ENCODE measurements around the gene OSBPL8.

OSBPL8 gene

GRCh38 chr12:76424941-76425340, 134.6 kb downstream of the OSBPL8 start:
- intact Hi-C loops (cut with micrococcal nuclease), result no loop called here
- H3K27me3 Mint-ChIP-seq, result no peaks in the 10 kb centered on the region
- peaks cover 14% of the 10 kb centered on the region for H3K9me3 Mint-ChIP-seq
- no peak overlapping the region for H3K27ac Mint-ChIP-seq
- peaks cover 9% of the 10 kb centered on the region for H3K4me1 Mint-ChIP-seq (ENCODE audit: low read depth)
- H3K36me3 Mint-ChIP-seq (ENCODE audit: low read depth), result peaks cover 11% of the 10 kb centered on the region
- H3K4me3 Mint-ChIP-seq, result no peak overlapping the region

DNA sequence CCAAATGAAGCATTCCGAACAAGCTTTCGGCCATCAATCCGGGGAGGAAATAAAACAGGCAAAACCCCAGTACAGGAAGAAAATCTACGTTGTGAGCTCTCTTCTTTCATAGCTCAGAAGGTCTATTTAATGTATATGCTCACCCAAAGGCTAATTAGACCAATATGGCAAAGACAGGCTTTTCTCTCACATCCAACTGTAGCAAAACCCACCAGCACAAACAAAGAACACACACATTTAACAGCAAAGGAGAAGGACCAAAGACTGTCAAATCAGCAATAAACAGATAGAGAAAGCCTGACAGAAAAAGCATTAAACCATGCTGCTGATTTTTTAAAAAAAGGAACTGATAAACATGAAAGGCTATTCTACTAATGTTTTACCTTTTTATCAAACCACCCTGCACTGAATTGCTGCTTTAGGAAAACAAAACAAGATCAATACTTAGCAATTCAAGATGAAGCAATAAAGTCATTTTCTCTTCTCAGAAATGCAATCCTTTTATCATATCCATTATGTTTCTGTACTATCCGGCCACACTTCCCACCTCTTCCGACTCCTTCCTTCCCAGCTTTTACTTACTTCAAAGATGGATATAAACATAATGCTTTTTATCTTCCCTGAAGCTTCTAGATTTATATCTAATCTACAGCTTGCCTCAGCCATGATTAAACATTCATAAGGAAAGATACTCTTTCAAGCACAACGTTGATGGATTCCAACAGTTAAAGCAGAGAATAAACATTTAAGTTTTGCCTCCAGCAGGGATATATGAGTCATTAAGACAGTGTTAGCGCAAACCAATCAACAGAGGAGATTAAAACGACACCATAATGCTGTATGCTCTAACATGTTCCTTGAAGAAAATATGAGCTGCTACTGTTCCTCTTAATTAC, 136.8 kb downstream of the OSBPL8 start:
- no peak overlapping the region for H3K27ac Mint-ChIP-seq
- intact Hi-C loops (cut with micrococcal nuclease), result no loop called here
- H3K9me3 Mint-ChIP-seq, result peaks cover 14% of the 10 kb centered on the region
- H3K27me3 Mint-ChIP-seq, result no peaks in the 10 kb centered on the region
- H3K4me3 Mint-ChIP-seq, result no peak overlapping the region
- peaks cover 9% of the 10 kb centered on the region for H3K4me1 Mint-ChIP-seq (ENCODE audit: low read depth)
- peaks cover 11% of the 10 kb centered on the region for H3K36me3 Mint-ChIP-seq (ENCODE audit: low read depth)

DNA sequence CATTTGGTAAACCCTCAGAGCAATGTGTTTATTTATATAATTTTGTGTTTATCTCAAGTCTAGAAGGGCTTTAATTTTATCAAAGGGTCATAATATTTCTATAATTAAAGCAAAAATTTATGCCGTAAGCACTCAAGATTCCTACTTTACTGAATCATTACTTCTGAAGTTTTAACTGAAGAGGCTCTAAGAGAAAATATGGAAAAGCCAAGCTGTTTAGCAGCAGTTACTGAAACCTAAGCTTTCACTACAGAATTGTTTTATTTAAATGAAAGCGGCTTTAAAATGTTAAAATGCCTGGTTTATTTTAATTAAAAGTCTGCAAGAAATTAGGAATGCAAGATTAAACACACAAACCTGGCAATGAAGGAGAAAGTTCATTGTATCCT, 137.4 kb downstream of the OSBPL8 start:
- intact Hi-C loops (cut with micrococcal nuclease), result no loop called here
- peaks cover 9% of the 10 kb centered on the region for H3K4me1 Mint-ChIP-seq (ENCODE audit: low read depth)
- no peak overlapping the region for H3K27ac Mint-ChIP-seq
- H3K36me3 Mint-ChIP-seq (ENCODE audit: low read depth), result peaks cover 11% of the 10 kb centered on the region
- H3K4me3 Mint-ChIP-seq, result no peak overlapping the region
- H3K27me3 Mint-ChIP-seq, result no peaks in the 10 kb centered on the region
- peaks cover 14% of the 10 kb centered on the region for H3K9me3 Mint-ChIP-seq

GRCh38 chr12:76421046-76421445, 138.5 kb downstream of the OSBPL8 start:
- peaks cover under 1% of the 10 kb centered on the region for H3K36me3 Mint-ChIP-seq (ENCODE audit: low read depth)
- intact Hi-C loops (cut with micrococcal nuclease), result no loop called here
- H3K9me3 Mint-ChIP-seq, result peaks cover 4% of the 10 kb centered on the region

DNA sequence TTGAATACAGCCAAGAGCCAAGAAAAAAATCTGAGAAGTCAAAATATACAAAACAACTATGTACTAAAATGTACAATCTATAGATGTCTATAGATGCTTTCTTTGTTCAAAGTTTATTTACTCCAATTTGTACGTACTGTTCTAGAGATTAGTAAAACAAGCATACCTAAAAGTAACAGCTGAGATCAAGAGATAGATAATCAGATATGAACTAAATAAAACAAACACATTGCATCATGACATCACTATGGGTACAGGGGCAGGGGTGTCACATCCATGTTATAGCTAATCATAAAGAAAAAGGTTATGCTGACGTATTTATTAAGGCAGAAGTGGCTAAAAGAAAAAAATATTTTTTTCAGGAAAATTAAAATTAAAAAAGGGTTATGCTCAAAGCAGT, 139.3 kb downstream of the OSBPL8 start:
- H3K27ac Mint-ChIP-seq, result no peak overlapping the region

More at GRCh38 chr12:76421046-76421445, 138.5 kb downstream of the OSBPL8 start:
- Mint-ChIP-seq H3K4me3 (no peak overlapping the region), H3K27me3 (no peaks in the 10 kb centered on the region), H3K27ac (no peak overlapping the region), H3K4me1 (ENCODE audit: low read depth) (peaks cover 9% of the 10 kb centered on the region)

GRCh38 chr12:76417116-76417515, 142.5 kb downstream of the OSBPL8 start:
- no peak overlapping the region for H3K27ac Mint-ChIP-seq
- H3K4me1 Mint-ChIP-seq (ENCODE audit: low read depth), result no peaks in the 10 kb centered on the region
- intact Hi-C loops (cut with micrococcal nuclease), result no loop called here
- H3K36me3 Mint-ChIP-seq (ENCODE audit: low read depth), result no peaks in the 10 kb centered on the region
- no peaks in the 10 kb centered on the region for H3K9me3 Mint-ChIP-seq
- H3K4me3 Mint-ChIP-seq, result no peak overlapping the region
- H3K27me3 Mint-ChIP-seq, result no peaks in the 10 kb centered on the region

More for the DNA sequence above, 139.3 kb downstream of the OSBPL8 start:
- Mint-ChIP-seq H3K36me3 (ENCODE audit: low read depth) (no peaks in the 10 kb centered on the region), H3K4me1 (ENCODE audit: low read depth) (peaks cover 9% of the 10 kb centered on the region), H3K4me3 (no peak overlapping the region), H3K27me3 (no peaks in the 10 kb centered on the region), H3K9me3 (no peaks in the 10 kb centered on the region)
- intact Hi-C loops (cut with micrococcal nuclease), result no loop called here

- intact Hi-C loops (cut with micrococcal nuclease), result no loop called here
- H3K4me1 Mint-ChIP-seq (ENCODE audit: low read depth), result no peaks in the 10 kb centered on the region
Observed at GRCh38 chr12:76413121-76413520, 146.4 kb downstream of the OSBPL8 start.

GRCh38 chr12:76410781-76411180, 148.8 kb downstream of the OSBPL8 start:
- no peak overlapping the region for H3K4me3 Mint-ChIP-seq
- H3K27me3 Mint-ChIP-seq, result no peaks in the 10 kb centered on the region
- intact Hi-C loops (cut with micrococcal nuclease), result no loop called here
- no peaks in the 10 kb centered on the region for H3K4me1 Mint-ChIP-seq (ENCODE audit: low read depth)
- H3K27ac Mint-ChIP-seq, result no peak overlapping the region
- peaks cover 3% of the 10 kb centered on the region for H3K36me3 Mint-ChIP-seq (ENCODE audit: low read depth)
- no peaks in the 10 kb centered on the region for H3K9me3 Mint-ChIP-seq

More at GRCh38 chr12:76413121-76413520, 146.4 kb downstream of the OSBPL8 start:
- no peak overlapping the region for H3K27ac Mint-ChIP-seq
- H3K4me3 Mint-ChIP-seq, result no peak overlapping the region
- H3K36me3 Mint-ChIP-seq (ENCODE audit: low read depth), result no peaks in the 10 kb centered on the region
- H3K9me3 Mint-ChIP-seq, result no peaks in the 10 kb centered on the region
- H3K27me3 Mint-ChIP-seq, result no peaks in the 10 kb centered on the region

- Mint-ChIP-seq H3K27me3 (no peaks in the 10 kb centered on the region), H3K36me3 (ENCODE audit: low read depth) (peaks cover 6% of the 10 kb centered on the region), H3K4me1 (ENCODE audit: low read depth) (no peaks in the 10 kb centered on the region), H3K9me3 (no peaks in the 10 kb centered on the region), H3K4me3 (no peak overlapping the region), H3K27ac (no peak overlapping the region)
- intact Hi-C loops (cut with micrococcal nuclease), result no loop called here
Observed at GRCh38 chr12:76410371-76410770, 149.2 kb downstream of the OSBPL8 start.

DNA sequence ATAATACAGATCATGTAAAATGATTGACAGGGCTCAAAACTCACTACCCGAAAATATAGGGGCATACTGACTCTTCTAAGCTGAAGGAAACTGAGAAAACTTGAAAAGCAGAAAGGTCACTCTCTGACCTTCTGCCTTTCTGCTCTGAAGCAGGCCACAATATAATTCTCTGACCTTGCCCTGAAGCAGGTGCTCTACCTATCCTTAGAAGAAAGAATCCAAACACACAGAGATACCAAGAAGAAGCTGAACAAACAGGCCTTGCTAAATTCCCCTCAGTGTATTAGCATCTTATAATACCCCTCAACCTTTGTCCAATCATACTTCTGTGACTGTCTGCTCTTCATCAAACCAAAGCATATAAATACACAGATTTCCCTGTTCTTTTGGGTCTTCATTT, 150.5 kb downstream of the OSBPL8 start:
- Mint-ChIP-seq H3K27ac (no peak overlapping the region), H3K4me1 (ENCODE audit: low read depth) (no peaks in the 10 kb centered on the region), H3K9me3 (no peaks in the 10 kb centered on the region), H3K36me3 (ENCODE audit: low read depth) (peaks cover 6% of the 10 kb centered on the region), H3K4me3 (no peak overlapping the region), H3K27me3 (no peaks in the 10 kb centered on the region)
- intact Hi-C loops (cut with micrococcal nuclease), result no loop called here

DNA sequence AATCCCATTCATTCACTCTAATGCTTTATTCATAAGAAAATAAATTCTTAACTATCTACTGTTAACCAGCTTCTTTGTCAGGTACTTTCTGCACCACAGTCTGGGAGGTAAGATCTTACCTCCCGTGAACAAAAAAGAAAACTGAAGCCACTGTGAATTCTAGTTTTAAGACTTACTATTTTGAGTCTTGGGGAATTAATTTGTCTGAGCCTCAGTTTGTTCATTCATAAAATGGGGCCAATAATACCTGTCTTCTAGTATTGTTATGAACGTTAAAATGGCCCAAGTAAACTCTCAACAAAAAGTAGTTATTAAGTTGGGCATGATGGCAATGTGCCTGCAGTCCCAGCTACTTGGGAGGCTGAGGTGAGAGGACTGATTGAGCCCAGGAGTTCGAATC, 151.9 kb downstream of the OSBPL8 start:
- H3K4me3 Mint-ChIP-seq, result no peak overlapping the region
- no peaks in the 10 kb centered on the region for H3K9me3 Mint-ChIP-seq
- peaks cover 6% of the 10 kb centered on the region for H3K36me3 Mint-ChIP-seq (ENCODE audit: low read depth)
- no peaks in the 10 kb centered on the region for H3K27me3 Mint-ChIP-seq
- H3K4me1 Mint-ChIP-seq (ENCODE audit: low read depth), result no peaks in the 10 kb centered on the region
- H3K27ac Mint-ChIP-seq, result no peak overlapping the region
- intact Hi-C loops (cut with micrococcal nuclease), result no loop called here

DNA sequence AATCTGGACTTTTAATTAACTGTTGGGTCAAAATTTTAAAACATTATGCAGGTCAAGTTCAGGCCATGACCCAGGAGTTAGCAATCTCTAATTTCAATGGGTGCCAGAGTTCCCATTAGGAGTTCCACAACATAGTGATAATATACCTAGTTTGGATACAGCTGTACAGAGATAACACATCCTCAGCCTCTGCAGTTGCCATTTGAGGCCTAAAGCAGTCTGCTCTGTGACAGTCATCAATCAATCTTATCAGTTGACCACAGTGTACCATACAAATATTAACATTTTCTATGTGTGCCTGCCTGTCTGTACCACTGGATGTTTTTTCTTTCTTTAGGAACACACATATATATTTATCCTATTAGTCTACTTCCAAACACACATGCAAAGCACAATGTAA, 157.3 kb downstream of the OSBPL8 start:
- H3K27ac Mint-ChIP-seq, result no peak overlapping the region
- no peaks in the 10 kb centered on the region for H3K4me1 Mint-ChIP-seq (ENCODE audit: low read depth)
- intact Hi-C loops (cut with micrococcal nuclease), result no loop called here
- H3K36me3 Mint-ChIP-seq (ENCODE audit: low read depth), result peaks cover 35% of the 10 kb centered on the region
- no peaks in the 10 kb centered on the region for H3K27me3 Mint-ChIP-seq
- H3K4me3 Mint-ChIP-seq, result no peak overlapping the region
- H3K9me3 Mint-ChIP-seq, result no peaks in the 10 kb centered on the region

- no peaks in the 10 kb centered on the region for H3K27me3 Mint-ChIP-seq
- H3K4me3 Mint-ChIP-seq, result no peak overlapping the region
- no peaks in the 10 kb centered on the region for H3K4me1 Mint-ChIP-seq (ENCODE audit: low read depth)
- intact Hi-C loops (cut with micrococcal nuclease), result no loop called here
- H3K36me3 Mint-ChIP-seq (ENCODE audit: low read depth), result peaks cover 36% of the 10 kb centered on the region
- no peaks in the 10 kb centered on the region for H3K9me3 Mint-ChIP-seq
- no peak overlapping the region for H3K27ac Mint-ChIP-seq
Observed at GRCh38 chr12:76400136-76400535, 159.4 kb downstream of the OSBPL8 start.

DNA sequence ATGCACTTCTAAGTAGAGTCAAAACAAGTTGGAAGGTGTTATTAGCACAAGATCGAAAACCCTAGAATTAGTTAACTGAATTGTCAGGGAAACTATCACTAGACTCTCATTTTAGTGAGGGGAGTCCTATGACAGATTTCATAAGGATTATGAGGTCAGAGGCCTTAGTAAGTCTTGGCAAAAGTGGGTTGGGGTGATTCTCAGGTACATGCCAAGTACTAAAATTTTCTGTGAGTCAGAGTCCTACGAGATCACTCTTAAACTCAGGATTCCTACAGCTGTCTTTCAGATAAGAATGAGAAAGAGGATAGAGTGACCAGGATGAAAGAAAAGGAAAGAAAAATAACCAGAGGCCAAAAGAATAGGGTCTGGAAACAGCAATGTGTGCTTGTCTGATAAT, 160.5 kb downstream of the OSBPL8 start:
- H3K4me1 Mint-ChIP-seq (ENCODE audit: low read depth), result no peaks in the 10 kb centered on the region
- no peak overlapping the region for H3K27ac Mint-ChIP-seq
- no peaks in the 10 kb centered on the region for H3K27me3 Mint-ChIP-seq
- no peaks in the 10 kb centered on the region for H3K9me3 Mint-ChIP-seq
- intact Hi-C loops (cut with micrococcal nuclease), result no loop called here
- H3K4me3 Mint-ChIP-seq, result no peak overlapping the region
- peaks cover 43% of the 10 kb centered on the region for H3K36me3 Mint-ChIP-seq (ENCODE audit: low read depth)

DNA sequence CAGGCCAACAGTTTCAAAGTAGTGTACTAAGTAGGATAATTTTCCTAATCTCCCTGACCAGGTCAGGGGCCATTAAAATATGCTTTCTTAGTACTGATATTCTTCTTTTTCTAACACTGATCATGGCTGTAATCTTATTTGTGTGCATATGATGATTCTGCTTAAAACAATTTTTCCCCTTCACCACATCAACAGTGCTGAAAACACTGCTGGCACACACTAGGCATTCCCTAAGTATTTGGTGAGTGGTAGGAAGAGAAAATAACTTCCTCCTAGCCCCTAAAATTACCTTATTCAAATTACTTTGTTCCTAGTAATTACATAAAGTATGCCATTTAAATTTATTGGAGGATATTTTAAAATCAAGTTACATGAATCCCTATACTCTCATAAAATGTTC, 161.5 kb downstream of the OSBPL8 start:
- Mint-ChIP-seq H3K4me3 (no peak overlapping the region), H3K36me3 (ENCODE audit: low read depth) (peaks cover 50% of the 10 kb centered on the region), H3K4me1 (ENCODE audit: low read depth) (no peaks in the 10 kb centered on the region), H3K27me3 (no peaks in the 10 kb centered on the region), H3K27ac (no peak overlapping the region), H3K9me3 (no peaks in the 10 kb centered on the region)
- intact Hi-C loops (cut with micrococcal nuclease), result no loop called here
